Neural progenitor cell (in vitro differentiated cells): ENCODE results near the gene KCNH1. TPM values are rescaled to one million over a fixed set of nuclear protein-coding genes. Genes with fewer than 3 reads are reported as not detected.

Source experiments
- DNase-seq: peaks from one replicate; pipeline ENCODE4 v3.0.0-alpha.2; 2016; ENCODE audit warnings: low spot score
- H2AFZ ChIP-seq: fragments of 200-600 bp; sonication (generic); replicated peaks from 2 replicates; pipeline ENCODE4 v1.6.1; 2016; ENCODE audit warnings: antibody characterized with exemption
- H3F3A ChIP-seq: fragments of 200-600 bp; sonication (generic); 2 replicates; pipeline ENCODE4 v1.6.1; 2016; ENCODE audit warnings: antibody characterized with exemption, low read depth
- H3K27ac ChIP-seq: fragments of 200-600 bp; sonication (generic); 2 replicates; pipeline ENCODE4 v1.5.1; 2016; ENCODE audit warnings: mild to moderate bottlenecking
- H3K27me3 ChIP-seq: fragments of 200-600 bp; sonication (generic); 2 replicates; pipeline ENCODE4 v1.6.1; 2016; ENCODE audit warnings: mild to moderate bottlenecking, moderate library complexity
- H3K36me3 ChIP-seq: fragments of 200-600 bp; sonication (generic); 2 replicates; pipeline ENCODE4 v1.5.1; 2016
- H3K4me1 ChIP-seq: fragments of 200-600 bp; sonication (generic); 2 replicates; pipeline ENCODE4 v1.6.1; 2016; ENCODE audit warnings: mixed run types
- H3K4me2 ChIP-seq: fragments of 200-600 bp; sonication (generic); 2 replicates; pipeline ENCODE4 v1.6.1; 2016
- H3K4me3 ChIP-seq: fragments of 200-600 bp; sonication (generic); 2 replicates; pipeline ENCODE4 v1.5.1; 2016
- H3K79me2 ChIP-seq: fragments of 200-600 bp; sonication (generic); 2 replicates; pipeline ENCODE4 v1.6.1; 2016; ENCODE audit warnings: low read depth
- H3K9ac ChIP-seq: fragments of 200-600 bp; sonication (generic); 2 replicates; pipeline ENCODE4 v1.6.1; 2016
- H3K9me3 ChIP-seq: fragments of 200-600 bp; sonication (generic); 2 replicates; pipeline ENCODE4 v1.5.1; 2016; ENCODE audit warnings: low read depth
- H4K20me1 ChIP-seq: fragments of 200-600 bp; sonication (generic); 2 replicates; pipeline ENCODE4 v1.6.1; 2016; ENCODE audit warnings: low read depth
- H3K27ac Mint-ChIP-seq: 3 replicates; pipeline ENCODE4 v1.8.0; 2021; ENCODE audit warnings: mixed read lengths
- H3K27me3 Mint-ChIP-seq: 2 replicates; pipeline ENCODE4 v1.8.0; 2022; ENCODE audit warnings: low read depth, mild to moderate bottlenecking, inconsistent platforms, moderate library complexity, mixed read lengths; ENCODE audit not compliant: insufficient read depth
- H3K36me3 Mint-ChIP-seq: 3 replicates; pipeline ENCODE4 v1.8.0; 2021; ENCODE audit warnings: mixed read lengths
- H3K4me1 Mint-ChIP-seq: 3 replicates; pipeline ENCODE4 v1.8.0; 2021; ENCODE audit warnings: mixed read lengths
- H3K4me3 Mint-ChIP-seq: 3 replicates; pipeline ENCODE4 v1.8.0; 2021; ENCODE audit warnings: mild to moderate bottlenecking, moderate library complexity, mixed read lengths
- H3K9me3 Mint-ChIP-seq: 3 replicates; pipeline ENCODE4 v1.8.0; 2020; ENCODE audit warnings: mixed read lengths
- CTCF ChIP-seq: fragments of 200-600 bp; sonication (generic); IDR thresholded peaks from 2 replicates; pipeline ENCODE4 v1.5.1; 2017; ENCODE audit warnings: antibody characterized with exemption, mild to moderate bottlenecking
- EZH2 ChIP-seq: fragments of 200-600 bp; sonication (generic); IDR thresholded peaks from 2 replicates; pipeline ENCODE4 v1.6.1; 2017; ENCODE audit warnings: antibody characterized with exemption, mild to moderate bottlenecking, moderate library complexity
- EZH2phosphoT487 ChIP-seq: fragments of 200-600 bp; sonication (generic); IDR thresholded peaks from 2 replicates; pipeline ENCODE4 v1.6.1; 2017; ENCODE audit warnings: antibody characterized with exemption
- total RNA-seq: library from RNA; depleted of rRNA; stranded (reverse); fragments of >200 nt; gene quantifications from 2 replicates; pipeline ENCODE4 v1.2.3, GENCODE V29; 2015; ENCODE audit warnings: low replicate concordance

Gene KCNH1
- total RNA-seq, 1 donor from 2014 or later, result 1.6 TPM

GRCh38 chr1:210707300-210708240, 426.4 kb downstream of the KCNH1 start:
- H3K4me1 Mint-ChIP-seq, result peaks cover 17% of the 10 kb centered on the region
- Histone ChIP-seq H2AFZ (no peak overlapping the region), H3F3A (peaks cover 13% of the 10 kb centered on the region)

GRCh38 chr1:210706246-210706645, 427.7 kb downstream of the KCNH1 start:
- Mint-ChIP-seq H3K9me3 (peaks cover 3% of the 10 kb centered on the region), H3K27me3 (peaks cover 4% of the 10 kb centered on the region)

More at GRCh38 chr1:210707300-210708240, 426.4 kb downstream of the KCNH1 start:
- no peaks in the 10 kb centered on the region for H4K20me1 ChIP-seq
- no peaks in the 10 kb centered on the region for H3K27me3 ChIP-seq
- Mint-ChIP-seq H3K4me3 (no peak overlapping the region), H3K36me3 (no peaks in the 10 kb centered on the region), H3K9me3 (no peaks in the 10 kb centered on the region), H3K27ac (peak overlapping the region; percentile 16), H3K27me3 (peaks cover 4% of the 10 kb centered on the region)
- H3K27ac ChIP-seq, result peak overlapping the region; percentile 81
- TF ChIP-seq CTCF (no peak), EZH2 (no peak), EZH2phosphoT487 (no peak)
- peak overlapping the region; percentile 68 for H3K4me2 ChIP-seq
- H3K36me3 ChIP-seq, result no peaks in the 10 kb centered on the region
- no peaks in the 10 kb centered on the region for H3K9me3 ChIP-seq
- DNase-seq, result peak; percentile 46
- peaks cover 24% of the 10 kb centered on the region for H3K4me1 ChIP-seq
- H3K79me2 ChIP-seq, result no peaks in the 10 kb centered on the region
- peak overlapping the region; percentile 9 for H3K4me3 ChIP-seq
- H3K9ac ChIP-seq, result no peak overlapping the region

GRCh38 chr1:210705086-210705485, 428.9 kb downstream of the KCNH1 start:
- H3K27me3 Mint-ChIP-seq, result peaks cover 4% of the 10 kb centered on the region
- Histone ChIP-seq H3K4me3 (no peak overlapping the region), H4K20me1 (no peaks in the 10 kb centered on the region), H3K9ac (no peak overlapping the region), H3K4me2 (no peak overlapping the region), H3K27me3 (no peaks in the 10 kb centered on the region), H3K27ac (no peak overlapping the region), H3K9me3 (peaks cover 4% of the 10 kb centered on the region), H2AFZ (no peak overlapping the region), H3F3A (peaks cover 13% of the 10 kb centered on the region), H3K79me2 (no peaks in the 10 kb centered on the region), H3K4me1 (peaks cover 24% of the 10 kb centered on the region), H3K36me3 (no peaks in the 10 kb centered on the region)
- no peak overlapping the region for H3K4me3 Mint-ChIP-seq
- no peak overlapping the region for H3K27ac Mint-ChIP-seq
- peaks cover 17% of the 10 kb centered on the region for H3K4me1 Mint-ChIP-seq
- no peak for DNase-seq
- peaks cover 3% of the 10 kb centered on the region for H3K9me3 Mint-ChIP-seq
- TF ChIP-seq EZH2phosphoT487 (no peak), EZH2 (no peak), CTCF (no peak)
- H3K36me3 Mint-ChIP-seq, result no peaks in the 10 kb centered on the region

More at GRCh38 chr1:210706246-210706645, 427.7 kb downstream of the KCNH1 start:
- peaks cover 17% of the 10 kb centered on the region for H3K4me1 Mint-ChIP-seq
- Histone ChIP-seq H3K4me3 (no peak overlapping the region), H3K27ac (no peak overlapping the region), H3K9me3 (peaks cover 4% of the 10 kb centered on the region), H3K4me2 (no peak overlapping the region), H3K36me3 (no peaks in the 10 kb centered on the region), H3K9ac (no peak overlapping the region), H3K79me2 (no peaks in the 10 kb centered on the region), H3K27me3 (no peaks in the 10 kb centered on the region), H3F3A (peaks cover 13% of the 10 kb centered on the region), H4K20me1 (no peaks in the 10 kb centered on the region), H3K4me1 (peaks cover 24% of the 10 kb centered on the region), H2AFZ (no peak overlapping the region)
- no peak overlapping the region for H3K4me3 Mint-ChIP-seq
- H3K36me3 Mint-ChIP-seq, result no peaks in the 10 kb centered on the region
- H3K27ac Mint-ChIP-seq, result no peak overlapping the region
- no peak for TF ChIP-seq EZH2phosphoT487
- no peak for TF ChIP-seq EZH2
- no peak for TF ChIP-seq CTCF
- DNase-seq, result no peak
